Endothelial cell (in vitro differentiated cells): Measurements from ENCODE around the gene NBPF12. TPM values are rescaled to one million over a fixed set of nuclear protein-coding genes. Genes with fewer than 3 reads are reported as not detected.
"Not testable (repeated sequence)": the region's sequence is repeated elsewhere in the genome, so short reads cannot be mapped to it uniquely, and the experiment has no call there.

ENCODE experiments used
- DNase-seq: peaks from one replicate; pipeline ENCODE4 v3.0.0; 2021; ENCODE audit warnings: low spot score
- H3K27ac Mint-ChIP-seq: one replicate; pipeline ENCODE4 v1.8.0; 2021; ENCODE audit warnings: mixed read lengths, inconsistent platforms; ENCODE audit not compliant: unreplicated experiment
- H3K27me3 Mint-ChIP-seq: one replicate; pipeline ENCODE4 v1.8.0; 2021; ENCODE audit warnings: mild to moderate bottlenecking, moderate library complexity, mixed read lengths, inconsistent platforms; ENCODE audit not compliant: unreplicated experiment
- H3K36me3 Mint-ChIP-seq: one replicate; pipeline ENCODE4 v1.8.0; 2021; ENCODE audit warnings: mild to moderate bottlenecking, low read depth, mixed read lengths, inconsistent platforms; ENCODE audit not compliant: unreplicated experiment
- H3K4me1 Mint-ChIP-seq: one replicate; pipeline ENCODE4 v1.8.0; 2021; ENCODE audit warnings: mild to moderate bottlenecking, mixed read lengths, inconsistent platforms; ENCODE audit not compliant: unreplicated experiment
- H3K4me3 Mint-ChIP-seq: one replicate; pipeline ENCODE4 v1.8.0; 2021; ENCODE audit warnings: mild to moderate bottlenecking, mixed read lengths, inconsistent platforms; ENCODE audit not compliant: unreplicated experiment
- H3K9me3 Mint-ChIP-seq: one replicate; pipeline ENCODE4 v1.8.0; 2021; ENCODE audit warnings: mixed read lengths, inconsistent platforms; ENCODE audit not compliant: unreplicated experiment
- long read RNA-seq: library from polyadenylated mRNA; unstranded; transcript quantifications from one replicate; pipeline ENCODE4 v2.0.0, GENCODE V29; 2020; ENCODE audit not compliant: unreplicated experiment
- total RNA-seq: library from RNA; stranded (reverse); fragmentation: NEBNext Ultra II Directional; extraction: Animal tissue kit (Norgen Biotek cat#: 25700); gene quantifications from one replicate; pipeline ENCODE4 v1.2.1, GENCODE V29; 2021; ENCODE audit not compliant: unreplicated experiment

The NBPF12 gene
- 13.7 TPM for total RNA-seq
- long read RNA-seq, partial matches to known transcripts = 0 of 3 reads
- long read RNA-seq, other reads (novel, unspliced or antisense) = 3 of 3 reads

DNA sequence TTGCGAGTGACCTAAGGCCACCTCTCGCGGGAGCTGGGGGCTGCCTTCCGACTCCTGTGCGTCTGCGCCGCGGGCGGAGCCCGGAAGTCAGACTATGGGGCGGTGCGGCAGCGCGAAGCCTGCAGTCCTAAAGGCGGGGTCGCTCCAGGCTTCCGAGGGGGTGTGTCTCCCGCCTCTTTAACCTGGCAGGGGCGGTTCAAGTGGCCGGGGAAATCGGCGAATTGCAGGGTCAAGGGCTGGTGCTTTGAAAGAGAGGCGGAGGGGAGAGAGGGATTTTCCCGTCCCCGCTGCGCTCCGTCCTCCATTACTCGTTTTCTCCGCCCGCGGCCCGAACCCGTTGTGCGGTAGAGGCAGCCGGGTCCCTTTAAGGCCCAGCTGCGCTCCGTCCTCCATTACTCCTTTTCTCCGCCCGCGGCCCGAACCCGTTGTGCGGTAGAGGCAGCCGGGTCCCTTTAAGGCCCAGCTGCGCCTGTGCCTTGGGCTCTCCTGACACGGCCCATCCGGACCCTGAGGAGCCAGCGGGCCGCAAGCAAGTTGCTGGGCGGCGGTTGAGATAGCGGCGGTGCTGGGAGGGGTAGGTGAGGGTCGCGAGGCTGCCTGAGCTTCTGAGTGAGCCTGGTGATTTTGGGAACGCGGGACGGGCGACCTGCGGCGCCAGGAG lies at the start of gene NBPF12:
Gene NBPF12 (plus strand): TSS at position 83 of the 661 bp plus-strand sequence. CDS start 21,820 bp downstream, outside the sequence.
- not testable (repeated sequence) for H3K9me3 Mint-ChIP-seq, H3K27me3 Mint-ChIP-seq, H3K36me3 Mint-ChIP-seq, H3K27ac Mint-ChIP-seq
- H3K4me3 Mint-ChIP-seq = peak within 1 kb of the TSS; percentile 95
- peak; percentile 84 for DNase-seq
- peaks cover 11% of the 10 kb centered on the region for H3K4me1 Mint-ChIP-seq

GRCh38 chr1:146891355-146891754 lies 46.8 kb upstream of the NBPF12 start:
- H3K4me1 Mint-ChIP-seq, H3K27me3 Mint-ChIP-seq, DNase-seq, H3K27ac Mint-ChIP-seq, H3K36me3 Mint-ChIP-seq, H3K9me3 Mint-ChIP-seq, H3K4me3 Mint-ChIP-seq: not testable (repeated sequence)

DNA sequence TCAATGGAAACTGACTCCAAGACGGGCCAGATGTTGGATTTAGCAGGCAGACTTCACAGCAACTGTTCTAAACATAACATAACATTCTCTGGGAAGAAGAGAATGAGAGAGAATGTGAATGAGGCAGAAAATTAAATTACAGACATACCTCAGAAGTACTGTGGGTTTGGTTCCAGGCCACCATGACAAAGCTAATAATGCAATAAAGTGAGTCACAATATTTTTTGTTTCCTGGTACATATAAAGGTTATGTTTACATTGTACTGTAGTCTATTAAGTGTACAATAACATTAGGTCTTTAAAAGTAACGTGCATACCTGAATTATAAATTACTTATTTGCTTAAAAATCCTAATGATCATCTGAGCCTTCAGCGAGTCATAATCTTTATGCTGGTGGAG lies 45.8 kb upstream of the NBPF12 start:
- not testable (repeated sequence) for H3K36me3 Mint-ChIP-seq, H3K27ac Mint-ChIP-seq, H3K4me1 Mint-ChIP-seq, H3K9me3 Mint-ChIP-seq, H3K4me3 Mint-ChIP-seq, H3K27me3 Mint-ChIP-seq, DNase-seq

DNA sequence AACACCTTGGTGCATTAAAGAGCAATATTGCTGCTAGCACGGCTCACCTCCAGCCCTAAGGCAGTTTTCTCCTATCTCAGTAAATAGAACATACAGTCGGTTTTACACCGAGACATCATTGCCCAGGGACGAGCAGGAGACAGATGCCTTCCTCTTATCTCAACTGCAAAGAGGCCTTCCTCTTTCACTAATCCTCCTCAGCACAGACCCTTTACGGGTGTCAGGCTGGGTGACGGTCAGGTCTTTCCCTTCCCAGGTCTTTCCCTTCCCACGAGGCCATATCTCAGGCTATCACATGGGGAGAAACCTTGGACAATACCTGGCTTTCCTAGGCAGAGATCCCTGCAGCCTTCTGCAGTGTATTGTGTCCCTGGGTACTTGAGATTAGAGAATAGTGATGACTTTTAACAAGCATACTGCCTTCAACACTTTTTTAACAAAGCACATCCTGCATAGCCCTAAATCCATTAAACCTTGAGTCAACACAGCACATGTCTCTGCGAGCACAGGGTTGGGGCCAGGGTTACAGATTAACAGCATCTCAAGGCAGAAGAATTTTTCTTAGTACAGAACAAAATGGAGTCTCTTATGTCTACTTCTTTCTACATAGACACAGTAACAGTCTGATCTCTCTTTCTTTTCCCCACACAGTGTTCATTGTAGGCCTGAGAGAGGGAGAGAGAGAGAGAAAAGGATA lies 30.4 kb upstream of the NBPF12 start:
- not testable (repeated sequence) for H3K9me3 Mint-ChIP-seq, H3K4me1 Mint-ChIP-seq, H3K36me3 Mint-ChIP-seq, H3K27me3 Mint-ChIP-seq, H3K4me3 Mint-ChIP-seq
- peak; percentile 4 for DNase-seq
- H3K27ac Mint-ChIP-seq = peak overlapping the region; percentile 57

DNA sequence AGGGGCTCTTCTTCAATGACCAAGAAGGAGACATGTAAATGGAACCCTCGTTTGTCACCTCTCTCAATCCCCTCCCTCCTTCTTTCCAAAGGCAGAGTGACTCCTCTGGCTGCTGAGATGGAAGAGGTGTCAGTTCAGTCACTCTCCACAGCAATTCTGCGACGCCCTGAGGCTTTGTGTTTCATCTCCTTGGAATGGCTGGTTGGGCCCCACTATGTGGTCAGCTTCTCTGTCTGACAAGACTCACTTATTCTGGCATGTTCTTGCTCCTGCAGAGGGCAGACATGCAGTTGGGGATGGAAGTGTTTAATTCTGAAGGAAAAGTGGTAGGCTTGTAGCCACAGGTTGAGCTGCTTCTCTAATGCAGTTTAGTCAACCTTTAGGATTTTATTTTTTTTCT lies 25.1 kb upstream of the NBPF12 start:
- not testable (repeated sequence) for H3K4me3 Mint-ChIP-seq, DNase-seq, H3K27ac Mint-ChIP-seq, H3K27me3 Mint-ChIP-seq, H3K36me3 Mint-ChIP-seq, H3K4me1 Mint-ChIP-seq, H3K9me3 Mint-ChIP-seq

- not testable (repeated sequence) for H3K36me3 Mint-ChIP-seq, H3K4me3 Mint-ChIP-seq, DNase-seq, H3K27me3 Mint-ChIP-seq, H3K4me1 Mint-ChIP-seq, H3K27ac Mint-ChIP-seq, H3K9me3 Mint-ChIP-seq
Measured at GRCh38 chr1:146920811-146921210, 17.3 kb upstream of the NBPF12 start.

GRCh38 chr1:146922614-146923013 lies 15.5 kb upstream of the NBPF12 start:
- not testable (repeated sequence) for H3K4me3 Mint-ChIP-seq, H3K27me3 Mint-ChIP-seq

DNA sequence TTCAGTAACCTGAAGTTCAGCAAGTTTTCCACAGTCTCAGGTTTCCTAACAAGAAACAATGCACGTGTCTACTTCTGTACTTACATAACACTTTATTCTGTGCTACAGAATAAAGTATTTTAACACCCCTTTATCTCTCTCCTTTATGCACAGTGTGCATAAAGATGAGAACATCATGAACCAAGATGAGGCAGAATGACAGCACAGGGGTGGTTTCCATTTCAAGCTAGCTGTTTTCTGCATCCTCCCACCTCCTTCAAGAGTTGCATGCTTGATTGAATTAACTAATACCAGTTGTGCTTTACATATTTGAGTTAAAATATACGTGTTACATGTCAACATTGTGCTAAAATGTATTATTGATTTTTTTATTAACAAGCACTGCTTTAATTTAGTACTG lies 14.0 kb upstream of the NBPF12 start:
- not testable (repeated sequence) for H3K4me1 Mint-ChIP-seq, H3K27me3 Mint-ChIP-seq, H3K9me3 Mint-ChIP-seq, H3K27ac Mint-ChIP-seq, H3K36me3 Mint-ChIP-seq, DNase-seq, H3K4me3 Mint-ChIP-seq

More at GRCh38 chr1:146922614-146923013, 15.5 kb upstream of the NBPF12 start:
- H3K36me3 Mint-ChIP-seq, DNase-seq, H3K27ac Mint-ChIP-seq, H3K9me3 Mint-ChIP-seq, H3K4me1 Mint-ChIP-seq: not testable (repeated sequence)

DNA sequence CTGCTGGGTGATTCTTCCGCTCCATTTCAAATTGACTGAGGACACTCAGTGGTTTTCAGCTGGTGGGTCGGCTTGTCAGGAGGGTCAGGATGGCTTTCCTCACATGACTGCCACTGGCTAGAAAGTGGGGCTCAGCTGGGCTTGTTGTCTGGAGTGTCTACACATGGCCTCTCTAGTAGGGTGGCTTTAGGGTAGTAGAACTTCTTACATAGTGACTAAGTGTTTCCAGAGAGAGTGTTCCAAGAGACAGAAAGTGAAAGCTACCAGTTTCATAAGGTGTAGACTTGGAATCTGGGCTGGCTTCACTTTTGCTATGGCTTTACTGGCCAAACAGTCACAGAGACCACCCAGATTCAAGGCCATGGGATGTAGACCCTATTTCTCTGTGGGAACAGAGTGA lies 11.7 kb upstream of the NBPF12 start:
- H3K36me3 Mint-ChIP-seq, H3K27me3 Mint-ChIP-seq, DNase-seq, H3K27ac Mint-ChIP-seq, H3K4me3 Mint-ChIP-seq, H3K4me1 Mint-ChIP-seq, H3K9me3 Mint-ChIP-seq: not testable (repeated sequence)

DNA sequence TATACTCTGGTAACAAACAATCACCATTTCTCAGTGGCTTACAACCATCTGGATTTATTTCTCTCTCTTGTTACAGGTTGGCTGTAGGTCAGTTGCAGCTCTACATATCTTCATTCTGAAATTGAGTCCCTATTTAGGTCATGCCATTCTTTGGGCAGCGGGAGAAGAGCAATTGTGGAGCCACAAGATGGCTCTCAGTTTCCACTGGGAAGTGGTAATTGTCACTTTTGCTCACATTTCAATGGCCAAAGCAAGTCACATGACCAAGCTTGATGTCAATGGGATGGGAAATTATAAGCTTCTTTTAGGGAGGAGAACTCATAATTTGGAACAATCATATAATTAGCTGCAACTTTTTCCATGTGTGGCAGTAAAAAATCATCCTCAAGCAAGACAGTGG lies 7.9 kb upstream of the NBPF12 start:
- H3K27ac Mint-ChIP-seq, H3K9me3 Mint-ChIP-seq, DNase-seq, H3K4me3 Mint-ChIP-seq, H3K27me3 Mint-ChIP-seq, H3K4me1 Mint-ChIP-seq, H3K36me3 Mint-ChIP-seq: not testable (repeated sequence)

DNA sequence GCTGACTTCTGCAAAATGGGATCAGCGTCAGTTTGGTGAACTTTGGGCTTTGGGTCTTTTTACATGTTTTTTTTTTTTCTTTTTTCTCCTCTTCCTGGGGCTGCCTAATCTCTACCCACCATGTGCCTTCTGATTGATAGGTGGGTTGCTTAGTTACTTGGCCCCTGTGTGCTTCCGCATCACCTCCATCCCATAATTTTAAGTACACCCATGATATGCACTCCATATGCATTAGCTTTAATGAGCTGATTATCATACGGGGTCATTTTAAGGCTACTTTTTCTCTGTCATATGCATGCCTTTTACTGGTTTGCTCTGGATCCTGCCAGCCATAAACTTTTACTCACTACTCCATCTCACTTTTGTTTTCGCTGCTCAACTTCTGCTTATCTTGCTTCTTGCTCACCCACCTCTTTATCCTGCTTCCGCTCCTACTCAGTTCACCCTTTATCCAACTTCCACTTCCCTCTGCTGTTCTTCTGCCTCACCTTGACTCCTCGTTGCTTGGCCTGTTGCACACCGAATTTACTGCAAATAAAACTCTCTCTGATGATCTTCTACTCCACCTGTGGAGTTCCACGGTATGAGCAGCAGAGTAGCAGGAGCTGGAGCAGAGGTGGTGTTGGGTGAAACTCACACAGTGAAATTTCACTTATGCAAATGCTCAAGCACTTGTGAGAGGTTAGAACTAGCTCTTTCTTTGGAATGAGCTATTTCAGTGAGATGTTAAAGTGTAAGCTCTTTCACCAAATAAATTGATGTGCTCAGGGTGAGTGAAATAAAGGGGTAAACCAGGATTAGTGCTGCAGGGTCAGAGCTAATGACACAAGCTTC lies 3.5 kb upstream of the NBPF12 start:
- not testable (repeated sequence) for H3K4me3 Mint-ChIP-seq, H3K27me3 Mint-ChIP-seq, DNase-seq, H3K27ac Mint-ChIP-seq, H3K36me3 Mint-ChIP-seq, H3K4me1 Mint-ChIP-seq, H3K9me3 Mint-ChIP-seq

DNA sequence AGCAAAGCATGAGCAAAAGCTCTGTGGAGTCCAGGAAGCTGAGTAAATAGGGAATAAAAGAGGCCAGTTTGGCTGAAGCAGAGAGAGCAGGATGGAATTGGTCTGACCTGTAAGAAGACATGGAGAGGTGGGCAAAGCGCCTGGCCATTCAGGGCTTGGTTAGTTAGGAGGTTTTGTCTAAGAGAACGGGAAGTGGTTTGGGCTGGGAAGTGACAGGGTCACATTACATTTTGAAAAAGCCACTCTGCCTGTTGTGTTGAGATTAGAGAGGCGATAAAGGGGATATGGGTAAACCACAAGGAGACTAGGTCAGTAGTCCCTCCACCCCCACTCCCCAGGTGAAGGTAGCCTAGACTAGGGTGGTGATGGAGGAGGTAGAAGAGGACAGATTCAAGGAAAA lies 662 bp upstream of the NBPF12 start:
- Mint-ChIP-seq H3K4me3 (peak overlapping the region; percentile 67), H3K4me1 (peaks cover 11% of the 10 kb centered on the region)

More for the DNA sequence above, 662 bp upstream of the NBPF12 start:
- H3K9me3 Mint-ChIP-seq, H3K27ac Mint-ChIP-seq, H3K36me3 Mint-ChIP-seq, H3K27me3 Mint-ChIP-seq, DNase-seq: not testable (repeated sequence)
